Prostate gland (tissue), 2 donors: ENCODE data around the gene HMG20B.
A peak's percentile ranks its signal among the peaks of the same experiment; 100 is the strongest.

Experiments
- CTCF ChIP-seq, 4 experiments: fragments of 200-600 bp in 2 of 4; fragments of 450-650 bp in 2 of 4; sonication (generic) in 2 of 4; IDR thresholded peaks; 1 replicate in 3 of 4; 2 replicates in 1 of 4; pipeline ENCODE4 v1.5.1; 2016 to 2019; ENCODE audit warnings: antibody characterized with exemption in 4 of 4, mild to moderate bottlenecking in 2 of 4, moderate library complexity in 2 of 4
- POLR2A ChIP-seq: fragments of 450-650 bp; IDR thresholded peaks from one replicate; pipeline ENCODE4 v1.6.1; 2016; ENCODE audit warnings: antibody characterized with exemption, mild to moderate bottlenecking

GRCh38 chr19:3618144-3618810 is 45.5 kb downstream of the HMG20B start:
- TF ChIP-seq CTCF (IDR thresholded peaks at IDR 0.05) (peak; percentile 79 to 95 (median 92)), POLR2A (no peak)
